Neural cell (in vitro differentiated cells): Measurements from ENCODE around the gene KLHL11.

Experiments used
- EP300 ChIP-seq: fragments of 450-650 bp; conservative IDR thresholded peaks from 2 replicates; pipeline ENCODE4 v1.6.1; 2014; ENCODE audit warnings: antibody characterized with exemption, mild to moderate bottlenecking, moderate library complexity; ENCODE audit not compliant: poor library complexity, severe bottlenecking
- EZH2 ChIP-seq: fragments of 200-600, 300-800 bp; shearing (Covaris generic), sonication (generic); IDR thresholded peaks from 2 replicates; pipeline ENCODE4 v1.6.1; 2014; ENCODE audit warnings: antibody characterized with exemption, low read length, borderline replicate concordance, mild to moderate bottlenecking; ENCODE audit not compliant: insufficient read depth, poor library complexity, severe bottlenecking
- MXI1 ChIP-seq: fragments of 450-650 bp; conservative IDR thresholded peaks from 2 replicates; pipeline ENCODE4 v1.6.1; 2014; ENCODE audit warnings: antibody characterized with exemption, mild to moderate bottlenecking; ENCODE audit not compliant: poor library complexity, severe bottlenecking
- POLR2AphosphoS5 ChIP-seq: IDR thresholded peaks from 2 replicates; pipeline ENCODE4 v1.6.1; 2012
- RAD21 ChIP-seq: fragments of 450-650 bp; conservative IDR thresholded peaks from 2 replicates; pipeline ENCODE4 v1.6.1; 2014; ENCODE audit warnings: antibody characterized with exemption, mild to moderate bottlenecking, moderate library complexity
- SMC3 ChIP-seq: fragments of 450-650 bp; conservative IDR thresholded peaks from 2 replicates; pipeline ENCODE4 v1.6.1; 2014; ENCODE audit warnings: antibody characterized with exemption, mild to moderate bottlenecking, moderate library complexity; ENCODE audit not compliant: poor library complexity
- TAF1 ChIP-seq: IDR thresholded peaks from 2 replicates; pipeline ENCODE4 v1.6.1; 2012; ENCODE audit warnings: low read depth
- TF ChIP-seq, protein P1 (sequence below): fragments of 450-650 bp; IDR thresholded peaks from 2 replicates; pipeline ENCODE4 v1.5.1; 2014; ENCODE audit warnings: antibody characterized with exemption, mild to moderate bottlenecking, moderate library complexity; ENCODE audit not compliant: poor library complexity, severe bottlenecking
- TF ChIP-seq, protein P2 (sequence below): IDR thresholded peaks from 2 replicates; pipeline ENCODE4 v1.6.1; 2012; ENCODE audit warnings: borderline replicate concordance

DNA sequence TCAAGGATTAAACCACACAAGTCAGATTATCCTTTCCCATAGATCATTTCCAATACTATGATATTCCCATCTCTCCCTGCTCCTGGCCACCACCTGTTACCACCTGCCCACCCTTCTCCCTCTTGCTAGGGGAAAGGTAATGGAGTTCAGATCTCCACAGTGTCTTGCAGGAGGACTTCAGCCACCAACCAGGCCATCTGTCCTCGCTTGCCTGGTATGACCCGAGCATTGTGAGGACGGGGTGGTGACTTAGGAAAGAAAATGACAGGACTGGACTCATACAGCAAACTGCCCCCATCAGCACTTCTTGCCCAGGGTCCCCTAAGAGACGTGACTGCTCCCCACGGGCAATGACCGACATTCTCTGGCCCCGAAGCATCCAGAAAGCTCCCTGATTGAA, 41.6 kb downstream of the KLHL11 start:
- TF ChIP-seq TAF1 (no peak), POLR2AphosphoS5 (no peak), EZH2 (no peak), EP300 (no peak), SMC3 (no peak), RAD21 (no peak), MXI1 (no peak)
- TF ChIP-seq, protein P1, sequence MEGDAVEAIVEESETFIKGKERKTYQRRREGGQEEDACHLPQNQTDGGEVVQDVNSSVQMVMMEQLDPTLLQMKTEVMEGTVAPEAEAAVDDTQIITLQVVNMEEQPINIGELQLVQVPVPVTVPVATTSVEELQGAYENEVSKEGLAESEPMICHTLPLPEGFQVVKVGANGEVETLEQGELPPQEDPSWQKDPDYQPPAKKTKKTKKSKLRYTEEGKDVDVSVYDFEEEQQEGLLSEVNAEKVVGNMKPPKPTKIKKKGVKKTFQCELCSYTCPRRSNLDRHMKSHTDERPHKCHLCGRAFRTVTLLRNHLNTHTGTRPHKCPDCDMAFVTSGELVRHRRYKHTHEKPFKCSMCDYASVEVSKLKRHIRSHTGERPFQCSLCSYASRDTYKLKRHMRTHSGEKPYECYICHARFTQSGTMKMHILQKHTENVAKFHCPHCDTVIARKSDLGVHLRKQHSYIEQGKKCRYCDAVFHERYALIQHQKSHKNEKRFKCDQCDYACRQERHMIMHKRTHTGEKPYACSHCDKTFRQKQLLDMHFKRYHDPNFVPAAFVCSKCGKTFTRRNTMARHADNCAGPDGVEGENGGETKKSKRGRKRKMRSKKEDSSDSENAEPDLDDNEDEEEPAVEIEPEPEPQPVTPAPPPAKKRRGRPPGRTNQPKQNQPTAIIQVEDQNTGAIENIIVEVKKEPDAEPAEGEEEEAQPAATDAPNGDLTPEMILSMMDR, result no peak
- TF ChIP-seq, protein P2, sequence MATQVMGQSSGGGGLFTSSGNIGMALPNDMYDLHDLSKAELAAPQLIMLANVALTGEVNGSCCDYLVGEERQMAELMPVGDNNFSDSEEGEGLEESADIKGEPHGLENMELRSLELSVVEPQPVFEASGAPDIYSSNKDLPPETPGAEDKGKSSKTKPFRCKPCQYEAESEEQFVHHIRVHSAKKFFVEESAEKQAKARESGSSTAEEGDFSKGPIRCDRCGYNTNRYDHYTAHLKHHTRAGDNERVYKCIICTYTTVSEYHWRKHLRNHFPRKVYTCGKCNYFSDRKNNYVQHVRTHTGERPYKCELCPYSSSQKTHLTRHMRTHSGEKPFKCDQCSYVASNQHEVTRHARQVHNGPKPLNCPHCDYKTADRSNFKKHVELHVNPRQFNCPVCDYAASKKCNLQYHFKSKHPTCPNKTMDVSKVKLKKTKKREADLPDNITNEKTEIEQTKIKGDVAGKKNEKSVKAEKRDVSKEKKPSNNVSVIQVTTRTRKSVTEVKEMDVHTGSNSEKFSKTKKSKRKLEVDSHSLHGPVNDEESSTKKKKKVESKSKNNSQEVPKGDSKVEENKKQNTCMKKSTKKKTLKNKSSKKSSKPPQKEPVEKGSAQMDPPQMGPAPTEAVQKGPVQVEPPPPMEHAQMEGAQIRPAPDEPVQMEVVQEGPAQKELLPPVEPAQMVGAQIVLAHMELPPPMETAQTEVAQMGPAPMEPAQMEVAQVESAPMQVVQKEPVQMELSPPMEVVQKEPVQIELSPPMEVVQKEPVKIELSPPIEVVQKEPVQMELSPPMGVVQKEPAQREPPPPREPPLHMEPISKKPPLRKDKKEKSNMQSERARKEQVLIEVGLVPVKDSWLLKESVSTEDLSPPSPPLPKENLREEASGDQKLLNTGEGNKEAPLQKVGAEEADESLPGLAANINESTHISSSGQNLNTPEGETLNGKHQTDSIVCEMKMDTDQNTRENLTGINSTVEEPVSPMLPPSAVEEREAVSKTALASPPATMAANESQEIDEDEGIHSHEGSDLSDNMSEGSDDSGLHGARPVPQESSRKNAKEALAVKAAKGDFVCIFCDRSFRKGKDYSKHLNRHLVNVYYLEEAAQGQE, result no peak
